ENCODE results near the gene FOXN3.
"Not testable (repeated sequence)": the region's sequence is repeated elsewhere in the genome, so short reads cannot be mapped to it uniquely, and the experiment has no call there.

FOXN3 gene

DNA sequence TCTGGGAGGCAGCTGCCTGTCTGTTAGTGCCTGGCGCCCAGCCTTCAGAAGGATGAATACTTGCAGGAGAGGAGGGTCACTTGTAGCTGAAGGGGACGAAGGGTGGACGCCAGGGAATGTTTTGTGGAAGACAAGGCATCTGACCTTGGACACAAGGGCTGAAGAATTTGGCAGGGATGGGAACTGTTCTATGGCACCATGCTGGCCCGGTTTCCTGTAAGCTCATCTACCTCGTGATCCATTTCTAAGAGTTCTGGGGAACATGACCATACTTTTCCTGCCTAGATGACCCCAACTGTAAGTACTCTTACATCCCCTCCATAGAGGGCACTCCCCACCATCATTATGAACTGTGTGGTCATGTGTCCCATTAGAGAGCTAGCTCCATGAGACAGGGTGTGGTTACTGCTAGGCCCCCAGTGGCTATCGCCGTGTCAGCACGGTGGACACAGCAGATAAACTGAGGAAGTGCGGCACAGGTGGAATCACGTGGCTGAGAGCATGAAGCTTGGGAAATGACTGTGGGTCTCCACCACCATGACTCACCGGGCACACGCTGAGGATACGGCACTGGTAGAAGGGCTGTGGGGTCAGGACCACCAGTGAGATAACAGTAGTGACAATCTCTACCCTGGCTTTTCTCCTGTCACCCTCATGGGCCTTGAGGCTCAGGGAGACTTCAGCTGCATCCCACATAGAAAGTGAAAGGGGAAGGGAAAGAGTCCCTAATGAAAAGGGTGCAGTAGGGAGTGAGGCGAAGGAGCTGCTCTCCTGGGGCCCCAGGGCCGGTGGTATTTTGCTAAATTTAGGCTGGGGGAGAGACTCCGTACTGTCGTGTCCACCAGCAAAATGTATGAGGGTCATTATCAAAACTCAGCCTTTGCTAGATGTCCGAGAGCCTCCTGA is 252.6 kb downstream of the FOXN3 start:
- peak; percentile 30 for ATAC-seq

DNA sequence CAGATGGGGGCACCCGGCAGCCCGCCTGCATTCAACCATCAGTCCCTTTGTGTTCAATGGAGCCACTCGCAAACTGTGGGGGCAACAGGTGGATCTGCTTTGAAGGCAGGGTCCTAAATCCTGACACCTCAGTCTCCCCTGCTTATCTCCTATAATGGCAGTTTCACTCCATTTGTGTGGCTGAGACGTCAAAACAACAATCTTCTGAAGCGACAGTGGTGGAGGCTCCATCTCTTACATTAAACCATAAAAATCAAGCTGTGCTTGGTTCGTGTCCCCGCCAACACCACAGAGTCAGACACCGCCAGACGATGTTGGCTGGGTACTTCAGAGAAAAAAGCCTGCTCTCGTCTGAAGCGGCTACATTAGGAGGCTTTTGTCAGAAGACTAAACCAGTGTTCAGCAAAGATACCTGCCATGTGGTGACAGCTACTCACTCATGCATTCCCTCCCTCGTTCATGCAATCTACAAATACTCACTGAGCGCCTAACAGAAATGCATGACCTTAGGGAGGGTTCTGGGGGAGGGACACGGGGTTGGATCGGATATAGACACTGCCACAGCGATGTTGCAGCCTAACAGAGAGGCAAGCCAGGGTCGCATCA is 253.9 kb downstream of the FOXN3 start:
- no peak for DNase-seq
- ATAC-seq, result no peak

More for the DNA sequence above, 252.6 kb downstream of the FOXN3 start:
- DNase-seq, result no peak

DNA sequence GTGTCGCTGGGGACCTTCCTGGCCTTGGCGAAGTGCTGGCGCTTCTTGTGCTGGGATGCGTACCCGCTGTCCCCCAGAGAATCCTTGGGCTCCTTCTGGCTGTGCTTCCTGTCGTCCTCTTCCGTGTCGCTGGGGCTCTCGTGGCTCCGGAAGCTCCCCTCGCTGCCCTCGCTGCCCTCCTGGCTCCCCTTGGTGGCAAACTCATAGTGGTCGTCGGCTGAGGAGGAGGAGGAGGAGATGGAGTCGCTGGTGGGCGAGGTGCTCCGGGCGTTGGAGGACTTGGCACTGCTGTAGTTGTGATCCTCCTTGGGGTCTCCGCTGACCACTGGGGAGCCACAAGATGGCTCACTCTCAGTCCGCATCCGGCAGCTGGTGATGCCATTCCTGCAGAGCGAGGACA is 254.4 kb downstream of the FOXN3 start:
- DNase-seq (no peak), ATAC-seq (no peak)

DNA sequence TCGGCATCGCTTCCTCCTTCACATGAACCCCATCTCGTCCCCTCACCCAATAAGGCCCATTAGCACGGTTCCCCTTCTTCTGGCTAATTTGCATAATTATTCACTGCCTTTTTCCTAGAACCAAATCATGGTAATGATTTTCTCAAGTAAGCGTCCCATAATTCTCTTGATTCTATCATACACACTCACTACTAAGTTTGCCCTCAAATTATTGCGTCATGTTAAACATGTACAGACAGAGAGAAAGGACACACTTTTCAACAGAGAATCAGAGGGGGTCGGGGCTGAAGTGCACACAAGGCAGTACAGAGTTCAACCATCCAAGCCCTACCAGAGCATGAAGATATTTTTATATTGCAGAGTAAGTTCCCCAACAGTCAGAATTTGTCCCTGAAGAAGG is 256.6 kb downstream of the FOXN3 start:
- DNase-seq (no peak), ATAC-seq (no peak)

DNA sequence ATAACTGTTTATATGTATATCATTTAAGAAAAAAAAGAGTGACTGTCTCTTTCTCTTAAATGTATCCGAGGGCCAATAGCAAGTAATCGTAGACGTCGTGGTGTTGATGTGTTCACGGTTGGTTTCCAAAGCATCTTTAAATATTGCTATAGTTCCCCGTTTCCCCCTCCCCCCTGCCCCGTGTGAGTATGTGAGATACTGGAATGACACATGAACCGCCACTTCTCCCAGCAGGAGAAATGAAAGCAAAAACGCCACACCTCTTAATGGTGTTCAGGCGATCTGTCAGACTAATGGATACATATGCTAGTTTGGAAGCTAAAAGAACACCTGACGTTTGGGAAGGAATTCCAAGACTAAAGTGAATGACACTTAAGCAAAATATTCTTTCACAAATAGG is 258.3 kb downstream of the FOXN3 start:
- DNase-seq (no peak), ATAC-seq (no peak)

DNA sequence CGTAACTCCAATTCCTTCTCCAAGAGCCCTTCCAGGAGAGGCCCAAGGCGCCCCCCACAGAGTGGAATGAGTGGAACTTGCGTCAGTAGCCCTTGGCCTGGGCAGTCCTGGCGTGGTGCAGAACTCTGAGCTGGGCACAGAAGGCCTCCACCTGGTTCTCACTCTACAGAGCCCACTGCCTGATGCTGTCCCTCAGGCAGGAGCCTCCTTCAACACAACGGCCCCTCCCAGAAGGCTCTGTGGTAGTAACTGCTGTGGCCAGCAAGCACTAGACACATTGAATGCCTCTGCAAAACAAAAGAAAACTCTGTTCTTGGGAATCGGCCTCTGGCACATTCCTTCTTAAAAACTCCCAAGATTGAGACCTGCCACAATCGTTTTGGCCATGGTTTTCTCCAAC is 258.9 kb downstream of the FOXN3 start:
- ATAC-seq, DNase-seq: not testable (repeated sequence)

DNA sequence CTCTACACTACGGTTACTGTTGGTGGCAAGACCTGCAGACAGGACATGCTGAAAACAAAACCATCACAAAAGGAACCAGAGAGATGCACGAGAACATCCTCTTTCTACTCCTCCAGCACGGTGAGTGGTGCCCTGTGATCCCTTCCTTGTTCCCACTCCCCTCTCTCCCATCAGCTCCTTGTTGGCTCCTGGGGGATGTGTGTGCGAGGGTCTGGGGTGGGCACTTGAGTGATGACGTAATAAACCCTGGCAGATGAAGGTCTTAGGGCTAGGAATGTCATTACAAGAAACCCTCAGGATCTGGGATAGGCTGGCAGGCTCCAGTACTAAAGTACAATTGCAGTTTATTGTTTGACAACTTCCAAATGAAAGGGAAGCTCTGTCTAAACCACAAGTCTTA is 261.5 kb downstream of the FOXN3 start:
- DNase-seq, result no peak
- no peak for ATAC-seq

DNA sequence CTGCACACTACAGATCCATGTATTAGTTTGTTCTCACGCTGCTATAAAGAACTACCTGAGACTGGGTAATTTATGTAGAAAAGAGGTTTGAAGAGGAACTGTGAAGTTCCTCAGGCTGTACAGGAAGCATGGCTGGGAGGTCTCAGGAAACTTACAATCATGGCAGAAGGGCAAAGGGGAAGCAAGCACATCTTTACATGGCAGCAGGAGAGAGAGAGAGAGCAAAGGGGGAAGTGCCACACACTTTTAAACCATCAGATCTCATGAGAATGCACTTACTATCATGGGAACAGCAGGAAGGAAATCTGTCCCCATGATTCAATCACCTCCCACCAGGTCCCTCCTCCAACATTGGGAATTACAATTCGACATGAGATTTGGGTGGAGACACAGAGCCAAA is 265.3 kb downstream of the FOXN3 start:
- ATAC-seq, DNase-seq: not testable (repeated sequence)

DNA sequence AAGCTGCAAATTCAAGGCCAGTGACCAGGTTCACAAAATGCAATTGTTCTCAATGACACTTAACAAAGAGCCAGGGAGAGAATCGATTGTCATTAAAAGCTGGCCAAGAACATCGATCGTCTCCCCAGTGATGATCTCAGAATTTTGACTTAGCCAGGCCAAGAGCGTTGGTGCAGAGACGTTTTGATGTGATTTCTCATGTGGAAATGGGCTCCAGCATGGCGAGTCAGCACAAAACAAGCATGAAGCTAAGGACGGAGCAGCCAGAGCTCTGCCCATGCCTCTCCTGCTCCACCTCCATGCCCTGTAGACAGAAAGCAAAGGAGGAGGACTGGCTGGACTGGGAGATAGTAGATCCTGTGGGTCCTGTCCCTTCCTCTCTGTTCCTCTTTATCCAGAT is 270.8 kb downstream of the FOXN3 start:
- ATAC-seq (no peak), DNase-seq (no peak)

DNA sequence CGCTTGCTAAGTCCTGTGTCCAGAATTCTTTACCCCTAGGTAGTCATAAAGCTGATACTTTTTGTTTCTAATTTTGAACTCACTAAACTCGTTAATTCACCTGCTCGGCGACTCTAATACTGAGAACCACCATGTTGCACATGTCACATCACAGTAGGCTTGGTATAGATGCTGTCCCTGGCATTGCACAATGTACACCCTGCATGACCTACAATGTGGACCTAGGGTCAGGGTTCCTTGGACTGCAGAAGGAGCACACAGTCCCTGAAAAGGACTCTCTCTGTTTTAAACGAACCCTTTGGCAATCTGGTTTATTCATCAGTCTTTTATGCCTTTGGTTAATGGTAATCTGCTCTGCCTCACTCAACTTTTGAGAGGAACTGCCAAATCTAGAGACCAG is 272.4 kb downstream of the FOXN3 start:
- ATAC-seq (no peak), DNase-seq (no peak)

DNA sequence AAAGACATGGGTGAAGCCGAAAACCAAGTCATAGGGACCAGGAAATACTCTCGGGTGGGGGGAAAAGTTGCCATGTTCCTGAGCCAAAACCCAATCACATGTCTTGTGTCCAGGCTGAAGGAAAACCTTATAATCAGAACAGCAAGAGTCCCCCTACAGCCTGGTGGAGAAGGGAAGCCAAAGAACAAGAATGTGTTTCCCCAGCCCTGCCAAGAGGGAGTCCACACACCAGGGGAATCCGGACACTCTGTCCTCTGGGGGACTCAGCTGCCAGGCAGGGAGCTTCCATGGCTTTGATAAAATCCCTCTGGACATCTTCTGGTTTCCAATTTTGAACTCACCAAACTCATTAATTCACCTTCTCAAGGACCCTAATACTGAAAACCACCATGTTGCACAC is 273.0 kb downstream of the FOXN3 start:
- no peak for DNase-seq
- no peak for ATAC-seq

DNA sequence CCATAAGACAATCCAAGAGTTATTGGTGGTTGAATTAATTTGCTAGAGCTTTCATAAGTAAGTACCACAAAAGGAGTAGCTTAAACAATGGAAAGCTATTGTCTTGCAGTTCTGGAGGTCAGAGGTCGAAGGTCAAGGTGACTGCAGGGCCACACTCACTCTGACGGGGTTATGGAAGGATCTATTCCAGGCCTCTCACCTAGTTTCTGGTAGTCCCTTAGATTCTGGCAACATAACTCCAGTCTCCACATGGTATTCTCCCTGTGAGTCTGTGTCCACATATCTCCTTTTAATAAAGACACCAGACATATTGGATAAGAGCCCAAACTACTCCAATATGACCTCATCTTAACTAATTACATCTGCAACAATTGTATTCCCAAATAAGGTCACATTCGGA is 273.4 kb downstream of the FOXN3 start:
- no peak for ATAC-seq

DNA sequence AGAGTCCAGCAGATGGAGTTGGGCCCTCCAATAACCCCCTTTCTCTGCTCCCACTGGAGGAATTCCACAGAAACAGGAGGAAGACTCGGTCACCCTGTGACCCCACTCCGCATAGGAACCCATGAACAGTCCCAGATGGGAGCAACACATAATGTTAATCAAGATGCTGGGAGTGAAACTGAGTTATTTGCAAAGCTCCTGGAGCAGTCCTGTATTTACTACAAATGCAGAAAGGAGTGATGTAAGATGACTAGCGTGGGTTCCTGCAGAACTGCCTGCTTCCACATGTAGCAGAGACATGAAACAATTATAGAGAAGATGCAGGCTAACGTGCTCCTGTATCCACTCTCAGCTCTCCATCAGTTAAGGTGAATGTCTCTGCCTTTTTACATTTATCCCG is 274.7 kb downstream of the FOXN3 start:
- no peak for ATAC-seq
- DNase-seq, result no peak

More for the DNA sequence above, 273.4 kb downstream of the FOXN3 start:
- DNase-seq, result no peak

DNA sequence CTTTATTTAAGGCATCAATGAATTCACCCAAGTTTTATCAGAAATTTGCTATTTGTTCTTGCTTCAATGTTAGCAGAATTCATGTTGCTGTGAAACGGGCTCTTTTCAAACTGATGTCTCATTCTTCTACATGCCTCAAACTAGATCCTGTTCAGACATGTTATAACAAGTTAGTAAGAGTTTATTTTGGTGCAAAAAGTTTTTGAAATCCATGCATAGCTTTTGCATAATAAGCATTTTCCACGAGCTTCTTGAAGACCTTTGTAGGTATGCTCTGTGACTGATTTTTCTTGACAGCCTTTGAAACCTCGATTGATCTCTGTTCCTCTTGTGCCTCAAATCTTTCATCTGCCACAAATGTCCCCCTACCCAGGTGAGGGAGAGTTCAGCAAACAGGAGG is 275.2 kb downstream of the FOXN3 start:
- ATAC-seq (no peak), DNase-seq (no peak)

DNA sequence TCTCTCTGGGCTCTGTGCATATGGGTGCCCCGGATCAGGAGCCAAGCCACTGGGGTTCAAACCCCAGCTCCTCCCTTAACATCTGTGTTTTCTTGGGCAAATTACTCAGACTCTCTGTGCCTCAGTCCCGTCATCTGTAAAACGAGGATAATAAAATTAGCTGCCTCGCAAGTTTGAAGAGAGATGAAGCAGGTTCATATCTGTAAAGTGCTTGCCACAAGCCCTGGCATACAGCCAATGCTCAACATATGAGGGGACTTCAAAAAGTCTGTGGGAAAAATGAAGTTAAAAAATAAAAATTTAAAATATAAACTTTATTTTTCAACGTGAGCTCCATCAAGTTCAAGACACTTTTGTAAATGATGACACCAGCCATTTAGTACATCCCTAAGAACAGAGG is 276.7 kb downstream of the FOXN3 start:
- ATAC-seq (no peak), DNase-seq (no peak)

DNA sequence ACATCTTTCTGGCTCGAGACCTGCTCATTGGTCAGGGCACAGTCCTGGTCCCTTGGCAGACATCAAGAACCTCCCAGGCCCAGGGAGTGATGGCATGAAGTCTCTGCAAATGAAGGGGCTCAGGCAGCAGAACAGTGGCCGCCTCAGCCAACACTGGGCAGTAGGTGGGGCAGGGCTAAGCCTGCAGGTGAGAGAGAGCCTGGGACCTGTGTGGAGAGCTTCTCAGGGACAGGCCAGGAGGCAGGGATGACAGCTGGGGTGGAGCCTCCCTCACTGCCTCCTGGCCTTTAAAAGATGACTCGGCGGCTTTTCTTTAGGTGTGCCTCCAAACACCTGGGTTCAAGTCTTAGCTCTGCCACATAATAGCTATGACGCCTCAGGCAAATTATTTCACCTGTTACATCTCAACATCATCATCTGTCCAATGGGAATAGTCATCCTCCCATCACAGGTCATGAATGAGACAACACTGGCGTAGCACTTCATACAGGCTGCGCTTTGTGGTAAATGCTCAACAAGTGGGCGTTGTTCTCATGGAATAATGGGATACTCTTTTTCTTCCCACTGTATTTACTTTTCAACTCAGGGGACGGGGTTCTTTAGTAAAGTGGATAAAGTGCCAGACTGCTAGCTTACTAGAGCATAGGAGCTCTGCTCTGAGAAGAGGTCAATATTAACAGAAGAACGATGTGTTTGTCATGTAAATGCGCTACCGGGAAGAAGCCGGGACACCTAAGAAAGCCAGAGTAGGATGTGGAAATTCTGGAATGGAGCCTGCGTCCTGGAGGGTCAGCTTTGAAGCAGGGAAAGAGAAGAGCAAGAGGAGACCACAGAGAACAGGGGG is 277.4 kb downstream of the FOXN3 start:
- ATAC-seq (no peak), DNase-seq (no peak)

DNA sequence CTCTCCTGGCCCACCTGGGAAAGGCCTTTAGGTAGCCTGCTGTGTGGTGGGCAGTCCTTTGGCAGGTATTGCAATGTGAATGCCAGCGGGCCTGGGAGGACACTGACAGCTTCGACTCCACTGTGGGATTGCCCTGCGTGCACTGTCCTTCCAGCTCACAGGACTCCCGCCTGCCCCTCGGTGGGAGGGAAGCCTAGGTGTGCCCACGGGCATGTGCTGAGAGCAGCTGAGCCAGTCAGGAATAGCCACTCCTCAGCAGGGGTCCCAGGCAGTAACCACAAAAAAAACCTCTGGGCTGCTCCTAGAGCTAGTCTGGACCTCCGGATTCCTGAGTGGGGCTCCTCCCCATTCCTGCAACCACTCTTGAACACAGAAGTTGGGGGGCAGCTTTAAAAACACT is 278.2 kb downstream of the FOXN3 start:
- ATAC-seq, result no peak
- DNase-seq, result no peak

DNA sequence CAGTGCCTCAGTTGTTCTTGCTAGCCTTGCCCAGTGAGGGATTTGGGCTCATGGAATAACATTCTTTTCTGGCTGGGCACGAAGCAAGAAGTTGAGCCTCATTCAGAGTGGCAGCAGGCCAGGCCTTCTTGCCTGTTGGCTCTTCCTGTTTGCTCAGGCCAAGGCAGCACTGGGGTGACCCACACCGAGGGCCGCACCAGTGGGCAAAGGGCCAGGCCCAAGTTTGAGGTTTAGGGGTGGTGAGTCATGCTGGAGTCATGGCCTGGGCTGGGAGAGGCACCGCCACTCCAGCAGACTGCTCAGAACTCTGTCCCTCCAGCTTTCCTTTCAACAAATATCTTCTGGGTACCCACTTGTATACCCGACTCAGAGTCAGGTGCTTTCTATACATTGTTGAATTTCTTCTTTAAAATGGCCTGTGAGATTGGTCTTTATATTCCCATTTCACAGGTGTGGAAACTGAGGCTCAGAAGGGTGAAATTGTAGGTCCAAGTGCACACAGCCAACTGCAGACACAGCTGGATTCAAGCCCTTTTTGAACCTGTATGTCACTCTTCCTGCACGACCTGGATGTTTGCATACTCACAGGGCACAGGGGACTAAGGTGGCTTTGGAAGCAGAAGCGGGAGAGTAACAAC is 279.4 kb downstream of the FOXN3 start:
- no peak for DNase-seq
- ATAC-seq, result no peak

DNA sequence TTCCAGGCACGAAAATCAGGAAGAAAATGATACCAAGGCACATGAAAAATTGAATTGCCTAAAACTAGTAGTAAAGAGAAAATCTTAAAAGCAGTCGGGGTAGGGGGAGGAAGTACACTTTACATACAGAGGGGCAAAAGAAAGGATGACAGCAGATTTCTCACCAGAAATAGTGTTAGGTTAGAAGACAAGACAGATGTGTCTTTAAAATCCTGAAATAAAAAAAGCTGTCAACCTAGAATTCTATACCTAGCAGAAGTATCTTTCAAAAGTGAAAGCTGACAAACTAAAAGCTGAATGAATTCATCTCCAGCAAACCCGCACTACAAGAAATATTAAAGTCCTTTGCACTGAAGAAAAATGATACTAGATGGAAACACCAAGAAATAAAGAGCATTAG is 280.4 kb downstream of the FOXN3 start:
- ATAC-seq (no peak), DNase-seq (no peak)

DNA sequence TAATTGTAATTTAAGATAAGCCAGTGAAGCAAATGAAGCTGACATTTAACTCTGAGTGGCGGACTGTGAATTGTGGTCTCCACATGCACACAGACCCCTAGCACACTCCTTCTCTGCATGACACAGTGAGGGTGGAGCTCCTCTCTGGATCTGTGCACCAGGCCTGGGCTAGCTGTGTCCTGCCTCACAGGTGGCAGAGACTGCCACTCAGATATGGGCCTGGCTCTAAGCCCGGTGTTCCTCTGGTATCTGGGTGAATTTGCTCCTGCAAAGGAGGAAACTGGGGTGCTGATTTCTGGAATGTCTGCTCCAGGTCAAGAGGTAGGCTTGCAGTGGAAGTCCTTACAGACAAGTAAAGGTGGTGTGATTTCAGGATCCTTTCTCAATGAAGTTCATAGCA is 282.4 kb downstream of the FOXN3 start:
- ATAC-seq (no peak), DNase-seq (no peak)

DNA sequence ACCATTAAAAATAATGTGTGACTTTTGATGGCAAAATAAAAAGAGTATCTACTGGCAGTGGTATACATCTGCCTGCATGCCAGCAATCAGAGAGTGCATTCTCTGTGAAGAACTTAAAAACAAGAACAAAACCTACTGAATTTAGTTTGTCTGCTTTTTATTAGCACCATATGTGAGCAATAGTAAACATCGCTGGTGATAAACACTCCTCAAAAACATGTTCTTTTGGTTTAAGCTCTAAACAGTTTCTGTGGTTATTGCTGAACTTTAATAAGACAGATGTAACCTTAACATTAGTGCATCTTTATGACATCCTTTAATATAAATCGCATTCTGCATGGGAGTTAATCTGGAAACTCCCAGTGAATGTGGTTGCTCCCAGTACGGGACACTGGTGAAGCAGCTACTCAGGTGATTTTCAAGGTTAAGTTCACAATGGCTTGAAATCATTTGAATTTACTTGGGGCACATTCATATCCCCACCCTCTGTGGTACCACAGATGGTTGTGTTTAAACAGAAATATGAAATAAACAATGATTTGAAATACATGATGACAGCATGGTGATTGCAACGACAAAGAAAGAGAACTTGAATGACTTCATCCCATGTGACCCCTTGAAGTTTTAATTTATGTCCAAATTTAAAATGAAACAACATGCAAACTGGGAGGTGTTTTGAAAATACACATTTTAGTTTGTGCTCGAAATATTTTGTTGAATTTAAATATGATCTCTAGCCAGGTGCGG is 285.9 kb downstream of the FOXN3 start:
- DNase-seq (no peak), ATAC-seq (no peak)

DNA sequence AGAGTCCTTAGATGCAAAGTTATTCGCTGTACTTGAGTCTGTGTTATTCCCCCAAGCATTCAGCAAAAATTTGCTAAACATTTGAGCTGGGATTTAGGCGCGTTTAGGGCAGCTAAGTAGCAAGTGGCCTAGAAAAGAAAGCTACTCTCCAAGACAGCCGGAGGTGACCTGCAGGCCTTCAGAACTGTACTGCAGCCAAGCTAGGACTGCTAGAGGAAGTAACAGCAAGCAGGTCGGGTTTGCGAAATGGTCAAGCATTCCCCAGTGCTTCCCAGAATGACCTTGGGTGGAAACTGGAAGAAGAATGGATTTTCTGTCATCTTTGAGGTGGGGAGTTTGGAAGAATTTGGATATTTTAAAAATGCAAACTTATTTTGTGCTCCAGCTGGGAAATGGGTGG is 287.5 kb downstream of the FOXN3 start:
- no peak for ATAC-seq
- DNase-seq, result no peak
